GM18517 (cell line): ENCODE results near the gene TFAP2E.

Source experiments
- ATAC-seq: cut with Tn5 transposase; IDR thresholded peaks from one replicate; pipeline ENCODE4 v1.9.1; 2021; ENCODE audit warnings: mild to moderate bottlenecking, moderate library complexity; ENCODE audit not compliant: unreplicated experiment

TFAP2E gene

DNA sequence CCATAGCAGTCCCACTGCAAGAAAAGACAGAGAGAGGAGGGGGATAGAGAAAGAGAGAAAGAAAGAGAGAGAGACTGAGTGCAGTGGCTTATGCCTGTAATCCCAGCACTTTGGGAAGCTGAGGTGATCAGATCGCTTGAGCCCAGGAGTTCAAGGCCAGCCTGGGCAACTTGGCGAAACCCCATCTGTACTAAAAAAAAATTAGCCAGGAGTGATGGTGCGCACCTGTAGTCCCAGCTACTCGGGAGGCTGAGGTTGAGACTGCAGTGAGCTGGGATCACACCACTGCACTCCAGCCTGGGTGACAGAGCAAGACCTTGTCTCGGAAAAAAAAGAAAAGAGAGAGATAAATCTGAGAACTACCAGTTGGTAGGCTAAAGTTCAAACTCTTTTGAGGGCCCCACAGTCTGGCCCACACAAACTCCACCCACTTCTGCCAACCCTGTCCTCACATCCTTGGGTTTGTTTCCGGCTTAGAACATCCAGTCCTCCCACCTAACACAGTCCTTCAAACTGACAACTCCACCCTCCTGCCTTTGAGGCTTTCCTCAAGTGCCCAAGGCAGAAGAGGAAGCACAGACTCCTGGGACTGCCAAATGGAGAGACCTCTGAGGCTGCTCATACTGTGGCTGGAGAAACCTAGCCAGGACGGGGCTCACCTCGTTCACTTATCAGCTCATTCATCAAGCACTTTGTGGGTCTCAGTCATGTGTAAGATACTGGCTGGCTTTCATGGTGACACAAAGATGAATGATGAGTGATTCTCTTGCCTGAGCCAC is 20.1 kb downstream of the TFAP2E start:
- no peak for ATAC-seq

DNA sequence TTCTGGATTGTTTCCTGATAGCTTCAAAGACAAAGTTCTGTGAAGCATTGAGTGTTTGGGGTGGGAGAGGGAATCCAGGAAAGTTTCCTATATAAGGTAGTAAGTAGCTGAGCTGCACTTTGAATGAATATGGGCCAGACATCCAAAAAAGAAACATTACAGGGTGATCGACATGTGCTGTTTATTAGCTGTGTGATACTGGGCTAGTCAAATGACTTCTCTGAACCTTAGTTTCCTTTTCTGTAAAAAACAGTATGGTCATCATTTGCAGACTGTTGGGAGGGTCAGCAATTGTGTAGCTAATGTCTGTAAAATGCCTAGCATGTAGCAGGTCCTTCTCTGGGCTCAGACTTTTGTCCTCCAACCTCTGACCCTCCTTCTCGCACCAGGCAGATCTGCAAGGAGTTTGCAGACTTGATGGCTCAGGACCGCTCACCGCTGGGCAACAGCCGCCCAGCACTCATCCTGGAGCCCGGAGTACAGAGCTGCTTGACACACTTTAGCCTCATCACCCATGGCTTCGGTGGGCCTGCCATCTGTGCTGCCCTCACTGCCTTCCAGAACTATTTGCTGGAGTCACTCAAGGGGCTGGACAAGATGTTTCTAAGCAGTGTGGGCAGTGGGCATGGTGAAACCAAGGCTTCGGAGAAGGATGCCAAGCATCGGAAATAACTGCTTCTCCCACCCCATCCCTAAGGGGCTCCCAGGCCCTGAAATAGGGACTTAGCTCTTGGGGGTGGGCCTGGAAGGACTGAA is 21.1 kb downstream of the TFAP2E start:
- no peak for ATAC-seq

DNA sequence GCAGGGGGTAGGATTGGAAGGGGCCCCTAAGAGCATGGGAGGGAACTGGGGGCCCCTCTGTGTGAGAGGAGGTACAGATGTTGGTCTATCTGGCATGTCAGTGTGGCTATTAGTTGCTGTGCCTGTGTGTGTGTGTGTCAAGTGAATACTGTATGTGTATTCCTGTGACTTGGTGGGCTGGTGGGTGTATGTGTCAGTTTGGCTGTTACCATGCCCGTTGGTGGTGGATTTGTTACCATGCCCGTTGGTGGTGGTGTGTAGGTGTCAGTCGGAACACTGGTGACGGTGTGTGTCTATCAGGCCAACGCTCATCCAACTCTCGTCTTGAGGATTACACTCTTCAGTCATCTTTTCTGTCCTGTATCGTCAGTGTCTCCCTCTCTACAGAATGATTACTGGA is 22.6 kb downstream of the TFAP2E start:
- ATAC-seq = no peak

DNA sequence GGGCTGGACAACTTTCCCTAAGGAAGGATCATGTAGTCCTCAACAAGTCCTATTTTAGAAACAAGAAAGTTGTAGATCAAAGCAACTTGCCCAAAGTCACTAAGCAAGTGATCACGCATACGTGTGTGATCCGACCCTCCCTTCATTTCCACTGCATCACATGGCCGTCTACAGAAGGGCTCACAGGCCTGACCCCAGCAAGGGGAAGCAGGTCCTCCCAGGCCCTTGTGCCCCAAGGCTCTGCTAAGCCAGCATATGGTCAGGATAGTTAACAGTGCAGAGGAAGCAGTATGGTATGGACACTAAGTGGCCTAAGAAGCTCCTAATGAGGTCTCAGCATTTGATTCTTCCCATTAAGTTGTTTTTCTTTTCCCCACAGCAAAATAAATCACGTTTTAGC is 24.8 kb downstream of the TFAP2E start:
- ATAC-seq = no peak

DNA sequence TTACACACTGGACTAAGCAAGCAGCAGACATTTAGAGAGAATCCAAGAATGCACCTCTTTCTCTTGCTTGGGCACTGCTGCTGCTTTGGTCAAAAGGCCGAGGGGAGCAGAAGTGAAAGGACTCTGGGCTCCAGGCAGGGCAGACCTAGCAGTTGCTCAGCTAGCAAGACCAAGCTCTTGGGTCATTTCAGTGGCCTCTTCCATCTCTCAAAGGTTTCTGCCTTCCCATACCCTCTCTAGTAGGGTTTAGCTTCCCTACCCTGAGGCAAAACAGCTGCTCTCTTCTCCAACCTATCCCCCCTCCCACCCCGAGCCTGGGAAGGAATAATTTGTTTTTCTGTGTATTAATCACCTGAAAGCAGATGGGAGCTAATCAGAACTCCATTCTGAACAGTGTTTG is 25.8 kb downstream of the TFAP2E start:
- ATAC-seq = no peak

DNA sequence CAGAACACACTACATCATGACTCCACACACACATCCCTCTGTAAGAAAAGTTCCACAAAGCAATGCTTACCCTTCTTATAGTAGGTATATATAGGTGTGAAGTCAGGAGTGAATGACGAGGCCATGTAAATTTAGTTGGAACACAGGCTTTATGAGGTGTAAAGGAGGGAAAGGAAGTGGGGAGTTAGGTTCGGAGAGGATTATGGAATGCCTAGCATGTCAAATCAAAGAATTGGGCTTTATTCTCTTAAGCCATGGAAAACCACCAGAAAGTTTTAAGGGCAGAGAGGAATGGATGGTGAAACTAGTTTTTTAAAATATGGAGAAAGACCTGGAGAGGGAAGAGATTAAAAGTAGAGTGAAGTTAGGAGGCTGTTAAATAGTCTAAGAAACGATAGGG is 26.3 kb downstream of the TFAP2E start:
- ATAC-seq = no peak

DNA sequence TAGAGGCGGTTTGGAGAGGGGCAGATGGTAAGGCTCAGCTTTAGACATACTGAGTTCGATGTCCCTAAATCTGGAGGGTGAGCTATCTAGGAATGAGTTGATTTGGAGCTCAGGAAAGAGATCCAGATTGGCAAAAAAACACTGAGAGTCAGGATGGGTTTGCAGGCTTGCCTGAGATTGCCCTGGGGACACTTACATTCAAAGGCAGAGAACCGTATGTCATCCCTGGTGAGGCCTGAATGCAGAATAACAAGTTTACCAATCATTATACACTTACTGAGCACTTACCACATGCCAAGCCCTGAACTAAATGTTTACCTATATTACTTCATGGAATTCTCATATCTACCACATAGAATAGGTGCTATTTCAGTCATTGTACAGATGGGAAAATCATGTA is 27.5 kb downstream of the TFAP2E start:
- no peak for ATAC-seq

DNA sequence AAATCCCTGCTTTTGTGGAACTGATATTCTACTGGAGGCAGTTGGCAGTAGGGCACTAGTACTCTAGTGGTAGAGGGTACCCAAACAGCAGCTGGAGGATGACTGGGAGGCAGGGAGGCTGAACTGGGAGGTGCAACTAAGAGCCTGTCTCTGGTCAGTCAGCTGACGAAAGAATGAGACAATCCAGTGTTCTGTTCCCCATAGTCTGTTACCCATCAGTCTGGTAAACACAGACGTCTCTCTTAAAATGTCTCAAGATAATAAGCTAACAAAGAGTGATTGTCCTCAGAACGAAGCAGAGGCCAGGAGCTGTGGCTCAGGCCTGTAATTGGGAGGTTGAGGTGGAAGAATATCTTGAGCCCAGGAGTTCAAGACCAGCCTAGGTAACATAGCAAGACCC is 30.4 kb downstream of the TFAP2E start:
- no peak for ATAC-seq

DNA sequence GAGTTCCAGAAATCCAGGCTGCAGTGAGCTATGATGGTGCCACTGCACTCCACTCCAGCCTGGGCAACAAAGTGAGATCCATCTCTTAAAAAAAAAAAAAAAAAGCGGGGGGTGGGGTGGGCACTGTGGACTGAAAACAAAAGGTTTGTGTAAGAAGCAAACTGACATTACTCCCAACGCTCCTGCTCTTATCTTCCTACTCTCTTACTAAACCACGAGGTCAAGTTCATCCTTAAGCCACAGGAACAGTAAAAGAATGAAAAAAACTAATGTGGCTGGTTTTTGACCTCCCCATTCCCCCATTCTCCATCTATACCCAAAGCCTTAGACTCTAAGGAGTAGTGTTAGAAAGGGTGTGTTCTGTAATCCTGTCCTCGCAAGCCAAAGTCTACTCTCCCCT is 30.8 kb downstream of the TFAP2E start:
- ATAC-seq = no peak

DNA sequence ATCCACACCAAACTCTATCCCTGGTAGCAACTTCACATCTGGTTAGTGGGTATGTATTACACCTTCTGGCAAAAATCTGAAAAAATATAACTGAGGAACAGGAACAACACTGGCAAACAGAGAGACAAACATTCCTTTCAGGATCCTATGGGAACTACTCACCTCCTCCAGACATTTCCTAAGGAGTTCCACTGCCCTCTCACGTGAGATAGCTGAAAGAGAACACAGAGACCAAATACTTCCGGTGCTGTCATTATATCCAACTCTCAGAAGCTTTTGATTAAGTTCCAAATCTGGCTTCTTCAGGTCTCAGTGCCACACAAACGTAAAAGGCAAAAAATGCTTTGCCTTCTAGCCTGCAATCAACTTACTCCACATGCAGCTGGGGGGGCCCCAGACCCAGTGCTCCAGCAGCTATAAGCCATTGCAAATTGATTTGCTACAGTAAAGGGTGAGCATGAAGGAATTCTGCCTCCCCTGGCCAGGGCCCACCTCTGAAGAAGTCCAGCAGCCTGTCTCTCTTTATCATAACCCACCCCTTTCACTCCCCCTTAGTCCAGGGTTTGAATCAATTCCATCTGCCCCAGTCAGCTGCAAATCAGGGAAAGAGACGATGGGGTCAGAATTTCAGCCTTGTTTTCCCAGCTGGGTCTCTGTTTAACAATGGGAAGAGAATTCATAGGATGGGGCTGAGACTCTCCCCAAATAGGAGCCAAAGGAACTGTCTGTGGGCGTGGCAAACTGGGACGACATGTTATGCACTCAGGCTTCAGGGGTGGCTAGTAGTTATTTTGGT is 32.2 kb downstream of the TFAP2E start:
- no peak for ATAC-seq

DNA sequence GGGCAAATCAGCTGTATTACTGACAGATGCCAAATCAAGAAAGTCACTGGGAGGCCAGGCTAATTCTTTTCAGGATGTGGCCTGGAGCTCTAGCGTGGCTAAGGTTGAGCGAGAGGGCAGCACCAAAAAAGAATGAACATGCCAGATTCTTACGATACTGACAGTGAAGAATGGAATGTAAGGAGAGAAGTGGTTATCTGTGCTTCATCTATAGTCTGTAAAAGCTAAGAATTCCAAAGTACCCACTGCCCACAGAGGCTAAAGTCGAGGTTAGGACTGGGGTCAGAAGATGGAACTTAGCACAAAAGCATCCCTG is 32.7 kb downstream of the TFAP2E start:
- no peak for ATAC-seq

DNA sequence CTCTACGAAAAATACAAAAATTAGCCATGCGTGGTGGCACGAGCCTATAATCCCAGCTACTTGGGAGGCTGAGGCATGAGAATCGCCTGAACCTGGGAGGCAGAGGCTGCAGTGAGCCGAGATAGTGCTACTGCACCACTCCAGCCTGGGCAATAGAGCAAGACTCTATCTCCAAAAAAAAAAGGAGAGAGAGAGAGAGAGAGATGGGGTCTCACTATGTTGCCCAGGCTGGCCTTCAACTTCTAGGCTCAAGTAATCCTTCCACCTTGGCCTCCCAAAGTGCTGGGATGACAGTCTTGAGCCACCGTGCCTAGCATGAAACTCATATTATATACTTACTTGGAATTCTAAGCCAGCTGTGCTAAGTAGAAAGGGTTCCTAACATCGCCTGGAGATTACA is 38.5 kb downstream of the TFAP2E start:
- no peak for ATAC-seq

DNA sequence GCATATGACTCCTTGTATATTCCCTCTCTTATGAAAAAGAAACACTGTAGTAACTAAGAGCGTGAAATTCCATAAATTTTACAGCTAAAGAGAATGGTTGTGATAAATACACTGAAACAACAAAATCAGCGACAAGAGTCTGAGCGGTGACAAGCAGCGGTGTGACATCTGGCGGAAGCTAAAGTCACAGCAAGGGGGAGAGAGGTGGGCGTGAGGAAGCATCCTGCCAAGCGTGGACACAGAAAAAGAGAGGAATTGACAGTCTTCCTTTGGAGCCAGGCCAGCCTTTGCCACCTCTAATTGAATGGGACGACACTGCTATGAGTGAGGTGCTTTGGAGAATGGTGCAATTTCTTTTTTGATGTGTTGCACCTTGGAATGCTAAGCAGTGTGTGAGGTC is 42.3 kb downstream of the TFAP2E start:
- no peak for ATAC-seq

DNA sequence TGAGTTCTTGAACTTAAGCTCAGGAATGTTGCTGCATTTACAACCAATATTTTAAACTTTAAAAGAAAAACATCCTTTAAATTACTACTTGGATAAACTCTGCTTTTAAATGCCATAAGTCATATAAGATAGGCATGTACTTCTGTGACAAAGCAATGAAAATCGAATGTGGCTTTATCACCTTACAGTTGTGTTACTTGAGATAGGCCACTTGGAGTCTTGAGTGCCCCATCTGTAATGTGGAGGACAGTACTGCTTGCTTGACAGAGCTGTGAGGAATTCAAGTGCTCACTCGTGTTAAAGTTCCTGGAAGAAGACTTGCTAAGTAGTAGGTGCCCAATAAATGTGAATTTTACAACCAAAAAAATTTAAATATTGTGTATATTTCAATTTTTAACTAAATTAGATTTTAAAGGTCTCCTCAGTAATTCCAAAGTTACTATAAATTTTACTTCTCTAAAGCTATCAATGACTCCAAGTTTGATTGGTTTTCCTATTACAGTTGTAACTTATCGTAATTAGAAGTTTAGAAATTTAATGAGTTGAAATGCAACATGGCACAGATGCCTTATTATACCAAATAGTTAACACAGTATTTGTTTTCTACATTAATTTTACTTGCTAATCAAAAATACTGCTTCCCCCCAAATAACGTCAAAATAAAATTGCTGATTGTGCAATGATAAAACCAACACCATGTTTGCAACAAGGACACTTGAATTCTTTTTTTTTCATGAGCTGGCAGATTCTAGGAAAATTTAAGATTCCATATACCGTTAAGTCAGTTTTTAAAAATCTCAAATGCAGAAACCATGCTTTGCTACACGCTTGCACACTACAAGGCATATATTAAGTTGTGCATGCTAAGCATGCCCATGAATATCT is 46.4 kb downstream of the TFAP2E start:
- ATAC-seq = no peak

DNA sequence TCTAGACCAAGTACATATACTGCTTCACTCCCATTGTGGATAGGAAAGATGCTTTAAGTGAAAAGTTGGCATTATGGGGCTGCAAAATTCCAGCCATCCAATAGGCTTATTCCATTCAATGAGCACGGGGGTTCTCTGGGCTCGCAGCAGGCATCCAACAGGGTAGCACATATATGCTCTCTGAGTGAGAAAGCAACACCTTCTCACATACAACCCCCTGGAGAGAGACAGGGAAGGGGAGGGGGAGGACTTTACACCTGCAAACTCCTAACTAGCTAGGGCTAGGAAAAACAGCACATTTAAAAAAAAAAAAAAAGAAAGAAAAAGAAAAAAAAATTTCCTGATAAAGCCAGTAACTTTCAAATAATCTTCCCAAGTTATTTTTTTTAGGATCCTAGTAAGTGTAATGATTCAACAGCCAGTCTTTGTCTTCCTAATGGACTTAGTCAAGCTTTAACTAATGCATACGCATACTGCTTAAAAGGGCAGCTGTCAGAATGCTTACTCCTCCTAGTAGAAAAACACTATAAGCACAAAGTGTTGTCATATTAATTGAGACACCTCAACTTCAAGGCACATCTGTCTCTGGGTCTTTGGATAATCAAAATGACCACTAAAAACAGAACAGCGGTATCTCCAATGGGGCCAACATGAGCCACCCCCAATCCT is 49.5 kb downstream of the TFAP2E start:
- no peak for ATAC-seq

DNA sequence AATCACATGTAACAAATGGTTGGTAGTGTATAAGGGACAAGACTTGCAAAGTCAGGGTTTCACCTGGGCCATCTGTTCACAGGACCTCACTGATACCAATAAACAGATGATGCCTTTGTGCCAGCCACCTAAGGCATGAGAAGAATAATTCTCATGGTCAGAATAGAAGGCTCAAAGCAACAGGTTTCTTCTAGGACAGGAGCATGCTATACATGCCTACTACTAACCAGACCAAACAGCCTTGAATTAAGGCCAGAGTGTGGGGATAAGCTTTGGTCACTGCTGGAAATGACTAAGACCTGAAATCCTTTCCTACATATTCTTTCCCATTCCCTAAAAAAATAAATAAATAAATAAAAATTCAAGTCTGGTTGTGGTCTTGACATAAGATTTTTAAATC is 50.7 kb downstream of the TFAP2E start:
- no peak for ATAC-seq

DNA sequence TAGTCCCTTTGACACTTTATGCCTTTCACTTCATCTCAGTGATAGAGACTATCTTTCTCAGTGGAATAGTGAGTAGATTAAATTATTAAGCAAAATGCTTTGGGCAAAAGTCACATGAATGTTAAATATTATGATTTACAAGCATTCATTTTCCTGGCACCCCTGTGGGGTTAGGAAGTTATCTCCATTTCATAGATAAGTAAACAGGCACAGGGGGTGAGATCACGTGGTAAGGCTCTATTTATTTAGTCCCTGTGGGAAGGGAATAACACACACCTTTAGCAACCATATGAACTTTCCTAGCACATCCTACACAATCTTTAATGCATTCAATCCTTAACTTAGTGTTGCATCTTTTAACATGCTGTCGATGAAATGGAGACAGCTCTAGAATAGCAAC is 55.9 kb downstream of the TFAP2E start:
- no peak for ATAC-seq

DNA sequence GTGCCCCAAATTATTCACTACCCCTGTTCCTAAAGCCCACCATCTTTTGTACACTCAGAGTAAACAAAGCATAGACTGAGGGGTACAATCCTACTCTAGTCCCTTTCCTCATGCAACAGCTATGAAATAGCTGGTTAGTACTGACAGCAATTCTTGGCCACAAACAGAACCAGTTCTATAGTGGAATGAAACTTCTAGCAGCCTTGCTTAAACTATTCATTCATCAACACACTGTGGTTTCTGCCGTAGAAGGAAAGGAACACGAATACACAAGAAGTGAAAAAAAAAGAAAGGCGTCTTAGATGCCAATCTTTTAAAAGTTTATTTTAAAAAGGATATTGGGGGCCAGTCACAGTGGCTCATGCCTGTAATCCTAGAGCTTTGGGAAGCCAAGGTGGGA is 58.3 kb downstream of the TFAP2E start:
- ATAC-seq = no peak

DNA sequence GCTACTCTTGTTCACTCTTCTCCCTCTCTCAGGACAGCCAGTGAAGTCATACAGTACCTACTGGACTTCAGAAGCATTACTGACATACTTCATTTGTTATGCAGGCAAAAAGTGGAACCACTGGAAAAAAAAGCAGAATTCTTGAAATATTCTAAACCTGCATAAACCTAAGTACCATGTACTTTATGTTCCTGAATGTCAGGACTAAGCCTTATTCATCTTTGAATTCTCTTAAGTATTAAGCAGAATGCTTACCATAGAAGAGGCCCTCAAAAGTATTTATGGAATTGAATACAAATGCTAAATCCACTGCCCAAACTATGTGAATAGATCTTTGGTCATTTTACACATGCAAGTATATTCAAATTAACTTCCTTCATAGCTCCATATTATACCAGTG is 60.4 kb downstream of the TFAP2E start:
- no peak for ATAC-seq

DNA sequence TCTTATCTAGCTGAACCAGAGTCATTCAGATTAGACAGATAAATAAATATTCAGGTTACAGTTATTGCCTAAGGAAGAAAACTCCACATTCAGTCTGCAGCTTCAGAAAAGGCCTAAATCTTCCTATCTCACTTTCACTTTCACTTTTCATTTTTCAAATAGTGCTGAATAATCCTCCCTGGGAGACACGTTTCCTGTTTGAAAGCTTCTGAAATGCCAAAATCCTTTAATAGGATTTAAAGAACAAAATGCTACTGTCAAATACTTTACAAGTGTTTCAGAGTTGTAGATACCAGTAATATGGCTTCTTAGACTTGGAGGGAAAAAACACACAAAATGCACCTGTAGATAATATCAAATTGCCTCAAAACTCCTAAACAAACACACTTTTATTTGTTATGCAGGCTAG is 64.3 kb downstream of the TFAP2E start:
- no peak for ATAC-seq
